BLaER1 treated with 17β-estradiol and CSF1 and Interleukin-3, amounts not matched to agents 10 nM and 100 nM (cell line): ENCODE data around the gene GCSAM.

Experiments used
- H3K27ac ChIP-seq, 11 experiments: shearing (Covaris generic); formaldehyde crosslinking; 2 replicates each; pipeline ENCODE4 v1.8.1; 2022
- H3K27me3 ChIP-seq, 11 experiments: shearing (Covaris generic); formaldehyde crosslinking; 2 replicates each; pipeline ENCODE4 v1.8.1; 2022
- H3K36me3 ChIP-seq, 11 experiments: shearing (Covaris generic); formaldehyde crosslinking; 2 replicates each; pipeline ENCODE4 v1.8.1; 2022
- H3K4me1 ChIP-seq, 10 experiments: shearing (Covaris generic); formaldehyde crosslinking; 2 replicates each; pipeline ENCODE4 v1.8.1; 2022
- H3K4me2 ChIP-seq, 11 experiments: shearing (Covaris generic); formaldehyde crosslinking; 2 replicates each; pipeline ENCODE4 v1.8.1; 2022
- H3K4me3 ChIP-seq, 10 experiments: shearing (Covaris generic); formaldehyde crosslinking; 2 replicates each; pipeline ENCODE4 v1.8.1; 2022
- H3K9ac ChIP-seq, 11 experiments: shearing (Covaris generic); formaldehyde crosslinking; 2 replicates each; pipeline ENCODE4 v1.8.1; 2022
- H3K9me3 ChIP-seq, 11 experiments: shearing (Covaris generic); formaldehyde crosslinking; replicated peaks in 1 of 11; 2 replicates each; pipeline ENCODE4 v1.8.1; 2022
- H4K20me1 ChIP-seq, 11 experiments: shearing (Covaris generic); formaldehyde crosslinking; 2 replicates each; pipeline ENCODE4 v1.8.1; 2022
- Cebpa-rat ChIP-seq, 11 experiments: shearing (Covaris generic); IDR thresholded peaks; 2 replicates each; pipeline ENCODE4 v1.8.1; 2022

GCSAM gene

DNA sequence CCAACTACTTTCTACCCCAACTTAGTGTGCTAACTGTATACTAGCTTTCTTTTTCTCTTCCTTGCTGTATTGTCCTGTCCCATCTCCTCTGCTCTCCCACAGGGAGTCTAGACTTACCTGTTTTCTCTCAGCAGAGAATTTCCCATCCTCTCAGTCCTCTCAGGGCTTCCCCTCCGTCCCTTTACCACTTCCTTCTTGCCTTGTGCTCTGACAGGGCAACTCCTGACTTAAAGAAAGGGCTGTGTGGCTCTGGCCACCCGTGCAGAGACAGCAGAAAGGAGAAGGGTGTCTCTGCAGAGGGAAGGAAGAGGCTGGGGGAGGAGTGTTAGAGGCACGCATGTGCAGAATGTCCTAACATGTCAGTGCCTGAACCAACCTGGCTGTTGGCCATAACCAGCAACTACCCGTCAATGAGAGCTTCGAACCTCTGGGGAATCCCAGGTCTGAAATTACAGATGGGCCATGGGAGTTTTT lies at the start of gene GCSAM:
Gene GCSAM, minus strand, starts transcription at position 274 of the 474 bp plus-strand sequence. Its CDS starts 128 bp downstream, at position 146.
- Histone ChIP-seq H3K4me2 (peak within 1 kb of the TSS; percentile 63 to 93 (median 82)), H3K36me3 (peaks cover 0 to 17% (median 0%) of the 10 kb centered on the region in 11 experiments; a peak in 1 of 22 replicates), H3K9me3 (no peaks in the 10 kb centered on the region), H3K9ac (peak within 1 kb of the TSS in 9 of 11 experiments; percentile 14 to 71 (median 52); a peak in 15 of 22 replicates), H3K27ac (peak within 1 kb of the TSS; percentile 25 to 61 (median 53); a peak in 21 of 22 replicates), H3K4me3 (peak within 1 kb of the TSS in 8 of 10 experiments; percentile 25 to 62 (median 37); a peak in 15 of 20 replicates), H3K4me1 (peaks cover 51 to 99% (median 96%) of the 10 kb centered on the region in 10 experiments), H4K20me1 (no peaks in the 10 kb centered on the region), H3K27me3 (no peaks in the 10 kb centered on the region)
- no peak for TF ChIP-seq Cebpa-rat (IDR thresholded peaks at IDR 0.05)

DNA sequence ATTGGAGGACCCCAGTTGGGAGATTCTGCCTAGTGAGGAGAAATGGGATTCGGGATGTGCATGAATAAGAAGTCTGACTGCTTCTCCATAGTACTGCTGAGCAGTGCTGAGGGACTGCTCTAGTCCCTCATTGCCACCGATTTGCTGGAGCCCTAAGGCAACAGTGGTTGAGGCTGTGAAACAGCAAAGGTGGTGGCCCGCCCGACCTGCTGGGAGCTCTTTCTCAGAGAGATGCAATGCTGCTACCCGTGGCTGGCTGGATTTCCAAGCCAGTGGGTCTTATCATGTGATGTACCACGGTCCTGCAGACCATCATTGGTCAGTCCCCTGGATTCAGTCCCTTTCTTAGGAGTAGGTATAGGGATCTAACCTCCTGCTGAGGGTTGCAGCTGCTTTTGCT lies 42.6 kb upstream of the GCSAM start:
- H3K9me3 ChIP-seq: peaks cover 0 to 13% (median 7%) of the 10 kb centered on the region in 11 experiments; a peak in 6 of 22 replicates
- no peak overlapping the region for H3K9ac ChIP-seq
- H3K27ac ChIP-seq: no peak overlapping the region
- no peak overlapping the region for H3K4me3 ChIP-seq
- no peak for TF ChIP-seq Cebpa-rat (IDR thresholded peaks at IDR 0.05)
- H3K36me3 ChIP-seq: no peaks in the 10 kb centered on the region
- no peaks in the 10 kb centered on the region for H3K27me3 ChIP-seq
- no peaks in the 10 kb centered on the region for H4K20me1 ChIP-seq
- no peak overlapping the region for H3K4me2 ChIP-seq
- H3K4me1 ChIP-seq: no peaks in the 10 kb centered on the region

- no peak overlapping the region for H3K9ac ChIP-seq
- no peaks in the 10 kb centered on the region for H3K4me1 ChIP-seq
- no peaks in the 10 kb centered on the region for H3K36me3 ChIP-seq
- H3K27ac ChIP-seq: no peak overlapping the region
- no peak overlapping the region for H3K4me2 ChIP-seq
- peaks cover 0 to 13% (median 7%) of the 10 kb centered on the region in 11 experiments; a peak in 6 of 22 replicates for H3K9me3 ChIP-seq
- no peaks in the 10 kb centered on the region for H4K20me1 ChIP-seq
- no peak for TF ChIP-seq Cebpa-rat (IDR thresholded peaks at IDR 0.05)
- no peak overlapping the region for H3K4me3 ChIP-seq
- H3K27me3 ChIP-seq: no peaks in the 10 kb centered on the region
Observed at GRCh38 chr3:112175037-112175436, 42.0 kb upstream of the GCSAM start.

DNA sequence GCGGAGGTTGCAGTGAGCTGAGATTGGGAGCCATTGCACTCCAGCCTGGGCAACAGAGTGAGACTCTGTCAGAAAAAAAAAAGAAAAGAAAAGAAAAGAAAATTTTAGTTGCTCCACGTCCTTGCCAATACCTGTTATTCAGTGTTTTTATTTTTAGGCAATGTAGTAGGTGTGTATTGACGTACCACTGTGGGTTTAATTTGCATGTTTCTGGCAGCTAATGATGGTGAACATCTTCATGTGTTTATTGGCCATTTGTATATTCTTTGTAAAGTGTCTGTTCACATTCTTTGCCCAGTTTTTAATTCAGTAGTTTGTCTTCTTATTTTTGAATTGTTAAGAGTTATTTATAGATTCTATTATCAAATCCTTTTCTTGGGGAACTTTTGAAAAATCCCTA lies 38.1 kb upstream of the GCSAM start:
- Histone ChIP-seq H3K9me3 (peaks cover 2 to 16% (median 8%) of the 10 kb centered on the region in 11 experiments; a peak in 15 of 22 replicates), H3K9ac (no peak overlapping the region), H3K27me3 (no peaks in the 10 kb centered on the region), H3K36me3 (no peaks in the 10 kb centered on the region), H4K20me1 (no peaks in the 10 kb centered on the region), H3K4me3 (no peak overlapping the region), H3K4me1 (no peaks in the 10 kb centered on the region), H3K4me2 (no peak overlapping the region), H3K27ac (no peak overlapping the region)
- no peak for TF ChIP-seq Cebpa-rat (IDR thresholded peaks at IDR 0.05)

GRCh38 chr3:112170046-112170445 lies 37.0 kb upstream of the GCSAM start:
- H3K9ac ChIP-seq: no peak overlapping the region
- no peak for TF ChIP-seq Cebpa-rat (IDR thresholded peaks at IDR 0.05)
- H3K36me3 ChIP-seq: no peaks in the 10 kb centered on the region
- H3K9me3 ChIP-seq: peaks cover 7 to 17% (median 10%) of the 10 kb centered on the region in 11 experiments; a peak in 17 of 22 replicates
- H3K27me3 ChIP-seq: no peaks in the 10 kb centered on the region
- no peaks in the 10 kb centered on the region for H3K4me1 ChIP-seq
- H3K27ac ChIP-seq: no peak overlapping the region
- no peaks in the 10 kb centered on the region for H4K20me1 ChIP-seq
- no peak overlapping the region for H3K4me3 ChIP-seq
- no peak overlapping the region for H3K4me2 ChIP-seq

DNA sequence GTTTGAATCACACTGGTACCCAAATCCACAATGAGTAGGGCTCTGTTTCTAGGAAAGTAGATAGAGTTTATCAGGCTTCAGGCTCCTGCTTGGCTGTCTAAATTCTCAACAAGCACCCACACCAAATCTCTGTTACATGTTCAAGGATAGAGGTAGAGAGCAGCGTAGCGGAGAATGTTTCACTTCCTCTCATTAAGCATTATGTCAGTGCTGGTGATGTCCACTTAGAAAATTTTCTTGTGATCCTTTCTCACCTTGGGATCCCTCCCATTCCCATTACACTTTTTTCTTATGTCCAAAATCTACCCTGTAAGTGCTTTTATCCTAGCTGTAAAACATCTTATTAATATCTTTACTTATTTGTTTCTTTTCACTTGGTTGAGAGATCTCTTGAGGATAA lies 34.7 kb upstream of the GCSAM start:
- Histone ChIP-seq H3K9ac (no peak overlapping the region), H3K4me2 (no peak overlapping the region), H3K9me3 (peaks cover 7 to 11% (median 10%) of the 10 kb centered on the region in 11 experiments; a peak in 16 of 22 replicates), H3K36me3 (no peaks in the 10 kb centered on the region), H3K4me3 (no peak overlapping the region), H3K27me3 (no peaks in the 10 kb centered on the region), H3K4me1 (no peaks in the 10 kb centered on the region), H3K27ac (no peak overlapping the region), H4K20me1 (no peaks in the 10 kb centered on the region)
- TF ChIP-seq Cebpa-rat (IDR thresholded peaks at IDR 0.05): no peak

GRCh38 chr3:112149136-112149535 lies 16.1 kb upstream of the GCSAM start:
- no peaks in the 10 kb centered on the region for H4K20me1 ChIP-seq
- no peaks in the 10 kb centered on the region for H3K4me1 ChIP-seq
- no peak overlapping the region for H3K4me3 ChIP-seq
- no peak overlapping the region for H3K9ac ChIP-seq
- peaks cover 46 to 57% (median 53%) of the 10 kb centered on the region in 11 experiments for H3K9me3 ChIP-seq
- TF ChIP-seq Cebpa-rat (IDR thresholded peaks at IDR 0.05): no peak
- H3K27me3 ChIP-seq: no peaks in the 10 kb centered on the region
- H3K4me2 ChIP-seq: no peak overlapping the region
- no peaks in the 10 kb centered on the region for H3K36me3 ChIP-seq
- no peak overlapping the region for H3K27ac ChIP-seq

GRCh38 chr3:112143689-112144088 lies 10.6 kb upstream of the GCSAM start:
- Histone ChIP-seq H4K20me1 (no peaks in the 10 kb centered on the region), H3K36me3 (no peaks in the 10 kb centered on the region), H3K4me3 (no peak overlapping the region), H3K4me2 (no peak overlapping the region), H3K9me3 (peaks cover 32 to 49% (median 41%) of the 10 kb centered on the region in 11 experiments), H3K4me1 (peaks cover 0 to 2% (median 0%) of the 10 kb centered on the region in 10 experiments; a peak in 7 of 20 replicates), H3K27me3 (no peaks in the 10 kb centered on the region), H3K9ac (no peak overlapping the region), H3K27ac (no peak overlapping the region)
- no peak for TF ChIP-seq Cebpa-rat (IDR thresholded peaks at IDR 0.05)

DNA sequence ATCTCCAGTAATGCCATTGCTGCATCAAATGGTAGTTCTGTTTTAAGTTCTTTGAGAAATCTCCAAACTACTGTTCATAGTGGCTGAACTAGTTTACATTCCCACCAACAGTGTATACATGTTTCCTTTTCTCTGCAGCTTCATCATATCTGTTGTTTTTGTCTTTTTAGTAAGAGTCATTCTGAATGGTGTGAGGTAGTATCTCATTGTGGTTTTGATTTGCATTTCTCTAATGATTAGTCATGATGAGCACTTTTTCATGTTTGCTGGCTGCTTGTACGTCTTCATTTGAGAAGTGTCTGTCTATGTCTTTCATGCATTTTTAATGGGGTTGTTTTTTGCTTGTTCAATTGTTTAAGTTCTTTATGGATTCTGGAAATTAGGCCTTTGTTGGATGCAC lies 10.2 kb upstream of the GCSAM start:
- no peaks in the 10 kb centered on the region for H4K20me1 ChIP-seq
- H3K4me2 ChIP-seq: no peak overlapping the region
- no peaks in the 10 kb centered on the region for H3K36me3 ChIP-seq
- H3K4me3 ChIP-seq: no peak overlapping the region
- TF ChIP-seq Cebpa-rat (IDR thresholded peaks at IDR 0.05): no peak
- H3K27ac ChIP-seq: no peak overlapping the region
- no peak overlapping the region for H3K9ac ChIP-seq
- H3K9me3 ChIP-seq: peaks cover 28 to 45% (median 37%) of the 10 kb centered on the region in 11 experiments
- peaks cover 0 to 6% (median 4%) of the 10 kb centered on the region in 10 experiments; a peak in 10 of 20 replicates for H3K4me1 ChIP-seq
- no peaks in the 10 kb centered on the region for H3K27me3 ChIP-seq

DNA sequence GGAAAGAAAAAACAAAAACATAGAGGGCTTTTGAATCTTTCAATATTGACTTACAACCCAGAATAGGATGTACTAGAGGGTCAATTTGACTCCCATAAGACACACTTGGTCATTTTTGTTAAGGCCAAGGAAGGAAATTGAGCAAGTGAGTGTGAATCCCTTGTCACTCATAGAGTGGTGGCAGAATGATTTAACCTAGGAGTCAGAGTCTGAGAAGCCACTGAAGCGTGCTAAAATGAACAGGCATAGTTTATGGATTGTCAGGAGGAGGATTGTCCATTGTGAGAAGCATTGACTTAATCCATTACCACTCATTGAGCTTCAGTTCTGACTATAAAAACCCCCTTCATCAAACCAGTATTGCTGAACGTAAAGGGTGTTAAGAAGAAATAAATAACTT lies 8.2 kb upstream of the GCSAM start:
- Histone ChIP-seq H3K4me2 (no peak overlapping the region), H3K9ac (no peak overlapping the region), H3K4me3 (no peak overlapping the region), H3K9me3 (peaks cover 14 to 27% (median 20%) of the 10 kb centered on the region in 11 experiments), H3K27me3 (no peaks in the 10 kb centered on the region), H3K27ac (no peak overlapping the region), H3K4me1 (peaks cover 15 to 26% (median 24%) of the 10 kb centered on the region in 10 experiments), H4K20me1 (no peaks in the 10 kb centered on the region), H3K36me3 (no peaks in the 10 kb centered on the region)
- no peak for TF ChIP-seq Cebpa-rat (IDR thresholded peaks at IDR 0.05)
